HL-60 (cell line): Measurements from ENCODE around the gene RUNX2.

ENCODE experiments used
- DNase-seq, 2 experiments: peaks; one replicate each; pipeline ENCODE4 v3.0.0-alpha.2; 2010 to 2020; ENCODE audit warnings: low read depth in 1 of 2, low spot score in 1 of 2
- H3K27ac ChIP-seq: fragments of 250-450 bp; sonication (Bioruptor Pico); replicated peaks from 2 replicates; pipeline ENCODE4 v1.5.1; 2020; ENCODE audit warnings: mild to moderate bottlenecking, moderate library complexity
- H3K27me3 ChIP-seq: fragments of 250-450 bp; sonication (Bioruptor Pico); 2 replicates; pipeline ENCODE4 v1.5.1; 2021; ENCODE audit warnings: mild to moderate bottlenecking, moderate library complexity; ENCODE audit not compliant: insufficient read depth, poor library complexity, severe bottlenecking
- H3K4me3 ChIP-seq: replicated peaks from 2 replicates; pipeline ENCODE4 v1.5.1; 2011; ENCODE audit warnings: mild to moderate bottlenecking, control low read depth, low read length; ENCODE audit not compliant: insufficient read depth
- CTCF ChIP-seq: IDR thresholded peaks from one replicate; pipeline ENCODE4 v1.5.1; 2011; ENCODE audit warnings: low read length, control low read depth, inconsistent platforms; ENCODE audit not compliant: insufficient read depth
- GABPA ChIP-seq: IDR thresholded peaks from 2 replicates; pipeline ENCODE4 v1.6.1; 2012; ENCODE audit warnings: low read depth
- POLR2AphosphoS5 ChIP-seq: IDR thresholded peaks from 2 replicates; pipeline ENCODE4 v1.6.1; 2012; ENCODE audit warnings: low read depth
- REST ChIP-seq: IDR thresholded peaks from 2 replicates; pipeline ENCODE4 v1.6.1; 2012; ENCODE audit warnings: low read depth; ENCODE audit not compliant: insufficient replicate concordance
- SPI1 ChIP-seq: IDR thresholded peaks from 2 replicates; pipeline ENCODE4 v1.6.1; 2012; ENCODE audit warnings: low read depth, mild to moderate bottlenecking, borderline replicate concordance

The RUNX2 gene

GRCh38 chr6:45514454-45515230 lies 186.5 kb downstream of the RUNX2 start:
- no peak overlapping the region for H3K27ac ChIP-seq
- H3K27me3 ChIP-seq = no peaks in the 10 kb centered on the region
- no peak for DNase-seq
- no peak for TF ChIP-seq GABPA
- H3K4me3 ChIP-seq = no peak overlapping the region

- Histone ChIP-seq H3K4me3 (no peak overlapping the region), H3K27me3 (no peaks in the 10 kb centered on the region), H3K27ac (no peak overlapping the region)
- DNase-seq = no peak
- TF ChIP-seq CTCF (no peak), GABPA (no peak), SPI1 (no peak), POLR2AphosphoS5 (no peak), REST (no peak)
Observed at GRCh38 chr6:45518013-45518720, 190.0 kb downstream of the RUNX2 start.

GRCh38 chr6:45521226-45521625 lies 193.1 kb downstream of the RUNX2 start:
- Histone ChIP-seq H3K27ac (no peak overlapping the region), H3K4me3 (no peak overlapping the region), H3K27me3 (no peaks in the 10 kb centered on the region)
- no peak for TF ChIP-seq POLR2AphosphoS5
- TF ChIP-seq REST = no peak
- TF ChIP-seq CTCF = no peak
- TF ChIP-seq GABPA = no peak
- no peak for TF ChIP-seq SPI1
- DNase-seq = no peak

- DNase-seq = no peak
- Histone ChIP-seq H3K4me3 (no peak overlapping the region), H3K27me3 (no peaks in the 10 kb centered on the region), H3K27ac (no peak overlapping the region)
- TF ChIP-seq REST = no peak
- TF ChIP-seq CTCF = no peak
- TF ChIP-seq SPI1 = no peak
- TF ChIP-seq POLR2AphosphoS5 = no peak
- no peak for TF ChIP-seq GABPA
Observed at GRCh38 chr6:45522486-45522885, 194.4 kb downstream of the RUNX2 start.
